ENCODE results near the gene MAS1L. TPM values are rescaled to one million over a fixed set of nuclear protein-coding genes. Genes with fewer than 3 reads are reported as not detected.

Gene MAS1L
- total RNA-seq, 3 donors from 2014 or later (not counting 1 experiment from before 2014, with no cell fraction given): not detected

- Mint-ChIP-seq H3K27me3 (ENCODE audit: low read depth in 2 of 2) (peaks cover 4 to 33% of the 10 kb centered on the region in 2 donors), H3K4me1 (no peaks in the 10 kb centered on the region), H3K27ac (no peak overlapping the region), H3K4me3 (no peak overlapping the region), H3K36me3 (no peaks in the 10 kb centered on the region), H3K9me3 (no peaks in the 10 kb centered on the region)
- intact Hi-C loops (cut with micrococcal nuclease): no loop called here
- no peak overlapping the region for H3K4me3 ChIP-seq (ENCODE audit: low read length)
- DNase-seq (no peak), ATAC-seq (no peak)
- TF ChIP-seq CTCF (IDR thresholded peaks at IDR 0.05): no peak
- WGBS (ENCODE audit: insufficient coverage): 61% methylated on average over 3 of the region's 3 CpGs
- no peaks in the 10 kb centered on the region for H3K36me3 ChIP-seq (ENCODE audit: control insufficient read depth, insufficient read depth, low read length)
- H3K9me3 ChIP-seq (ENCODE audit: control insufficient read depth, insufficient read depth, low read length): no peaks in the 10 kb centered on the region
- no peak overlapping the region for H3K27ac ChIP-seq (ENCODE audit: low read length)
- no peaks in the 10 kb centered on the region for H3K27me3 ChIP-seq (ENCODE audit: control insufficient read depth, insufficient read depth, low read length)
- H3K4me1 ChIP-seq (ENCODE audit: control insufficient read depth, insufficient read depth, low read length): no peaks in the 10 kb centered on the region
Measured at GRCh38 chr6:29490055-29490454, 2.3 kb upstream of the MAS1L start.

- WGBS (ENCODE audit: insufficient coverage): 94% methylated on average over 5 of the region's 8 CpGs
- intact Hi-C loops (cut with micrococcal nuclease): no loop called here
- no peak overlapping the region for H3K27ac ChIP-seq (ENCODE audit: low read length)
- no peaks in the 10 kb centered on the region for H3K4me1 ChIP-seq (ENCODE audit: control insufficient read depth, insufficient read depth, low read length)
- no peaks in the 10 kb centered on the region for H3K27me3 ChIP-seq (ENCODE audit: control insufficient read depth, insufficient read depth, low read length)
- DNase-seq (no peak), ATAC-seq (no peak)
- no peak overlapping the region for H3K27ac Mint-ChIP-seq
- H3K4me3 ChIP-seq (ENCODE audit: low read length): no peak overlapping the region
- peaks cover 8 to 32% of the 10 kb centered on the region in 2 donors for H3K27me3 Mint-ChIP-seq (ENCODE audit: low read depth in 2 of 2)
- H3K9me3 Mint-ChIP-seq: no peaks in the 10 kb centered on the region
- no peaks in the 10 kb centered on the region for H3K36me3 ChIP-seq (ENCODE audit: control insufficient read depth, insufficient read depth, low read length)
- H3K4me1 Mint-ChIP-seq: no peaks in the 10 kb centered on the region
- H3K4me3 Mint-ChIP-seq: no peak overlapping the region
- no peaks in the 10 kb centered on the region for H3K9me3 ChIP-seq (ENCODE audit: control insufficient read depth, insufficient read depth, low read length)
- TF ChIP-seq CTCF (IDR thresholded peaks at IDR 0.05): no peak
- H3K36me3 Mint-ChIP-seq: no peaks in the 10 kb centered on the region
Measured at GRCh38 chr6:29489286-29489685, 1.5 kb upstream of the MAS1L start.

GRCh38 chr6:29488874-29489273, 1.1 kb upstream of the MAS1L start:
- Mint-ChIP-seq H3K27ac (no peak overlapping the region), H3K27me3 (ENCODE audit: low read depth in 2 of 2) (peaks cover 8 to 32% of the 10 kb centered on the region in 2 donors), H3K36me3 (no peaks in the 10 kb centered on the region), H3K9me3 (no peaks in the 10 kb centered on the region), H3K4me3 (no peak overlapping the region), H3K4me1 (no peaks in the 10 kb centered on the region)
- Histone ChIP-seq H3K27me3 (ENCODE audit: control insufficient read depth, insufficient read depth, low read length) (no peaks in the 10 kb centered on the region), H3K27ac (ENCODE audit: low read length) (no peak overlapping the region), H3K4me3 (ENCODE audit: low read length) (no peak overlapping the region), H3K4me1 (ENCODE audit: control insufficient read depth, insufficient read depth, low read length) (no peaks in the 10 kb centered on the region), H3K36me3 (ENCODE audit: control insufficient read depth, insufficient read depth, low read length) (no peaks in the 10 kb centered on the region), H3K9me3 (ENCODE audit: control insufficient read depth, insufficient read depth, low read length) (no peaks in the 10 kb centered on the region)
- intact Hi-C loops (cut with micrococcal nuclease): no loop called here
- ATAC-seq (no peak), DNase-seq (no peak)
- no peak for TF ChIP-seq CTCF (IDR thresholded peaks at IDR 0.05)

- H3K27me3 Mint-ChIP-seq (ENCODE audit: low read depth in 2 of 2): peaks cover 11 to 42% of the 10 kb centered on the region in 2 donors
- Histone ChIP-seq H3K4me3 (ENCODE audit: low read length) (no peak overlapping the region), H3K36me3 (ENCODE audit: control insufficient read depth, insufficient read depth, low read length) (no peaks in the 10 kb centered on the region), H3K27ac (ENCODE audit: low read length) (no peak overlapping the region), H3K9me3 (ENCODE audit: control insufficient read depth, insufficient read depth, low read length) (no peaks in the 10 kb centered on the region), H3K4me1 (ENCODE audit: control insufficient read depth, insufficient read depth, low read length) (no peaks in the 10 kb centered on the region), H3K27me3 (ENCODE audit: control insufficient read depth, insufficient read depth, low read length) (no peaks in the 10 kb centered on the region)
- H3K36me3 Mint-ChIP-seq: no peaks in the 10 kb centered on the region
- no peak for ATAC-seq
- no peak overlapping the region for H3K4me3 Mint-ChIP-seq
- intact Hi-C loops (cut with micrococcal nuclease): no loop called here
- H3K9me3 Mint-ChIP-seq: no peaks in the 10 kb centered on the region
- no peaks in the 10 kb centered on the region for H3K4me1 Mint-ChIP-seq
- 90% methylated on average over 5 of the region's 5 CpGs for WGBS (ENCODE audit: insufficient coverage)
- TF ChIP-seq CTCF (IDR thresholded peaks at IDR 0.05): no peak
- DNase-seq: no peak
- no peak overlapping the region for H3K27ac Mint-ChIP-seq
Measured at GRCh38 chr6:29487131-29487530, 625 bp downstream of the MAS1L start.

Data from natural killer cell (primary cell).